Liver (tissue), 3 donors: ENCODE measurements around the gene KLLN.

Experiments
- ATF3 ChIP-seq: IDR thresholded peaks from 2 replicates; pipeline ENCODE4 v1.6.1; 2016; ENCODE audit warnings: antibody characterized with exemption
- CTCF ChIP-seq: fragments of 150-350 bp; IDR thresholded peaks from 2 replicates; pipeline ENCODE4 v1.5.1; 2017; ENCODE audit warnings: improper control_type of control experiment, low read depth, low read length; ENCODE audit not compliant: missing input control
- GABPA ChIP-seq, 2 donors: IDR thresholded peaks in 1 of 2; conservative IDR thresholded peaks in 1 of 2; 2 replicates each; pipeline ENCODE4 v1.6.1; 2016; ENCODE audit warnings: antibody characterized with exemption in 2 of 2, mild to moderate bottlenecking in 1 of 2, moderate library complexity in 1 of 2
- HNF4A ChIP-seq, 2 donors: conservative IDR thresholded peaks; 2 replicates each; pipeline ENCODE4 v1.6.1; 2016; ENCODE audit warnings: antibody characterized with exemption in 2 of 2, mild to moderate bottlenecking in 2 of 2
- HNF4G ChIP-seq: IDR thresholded peaks from 2 replicates; pipeline ENCODE4 v1.6.1; 2016; ENCODE audit warnings: antibody characterized with exemption
- JUND ChIP-seq, 2 donors: IDR thresholded peaks; 2 replicates each; pipeline ENCODE4 v1.6.1; 2016; ENCODE audit warnings: antibody characterized with exemption in 2 of 2
- MAX ChIP-seq: IDR thresholded peaks from 2 replicates; pipeline ENCODE4 v1.6.1; 2016; ENCODE audit warnings: antibody characterized with exemption
- REST ChIP-seq: IDR thresholded peaks from 2 replicates; pipeline ENCODE4 v1.6.1; 2016; ENCODE audit warnings: antibody characterized with exemption, mild to moderate bottlenecking
- RXRA ChIP-seq, 2 donors: IDR thresholded peaks; 2 replicates each; pipeline ENCODE4 v1.6.1; 2017 to 2018; ENCODE audit warnings: antibody characterized with exemption in 2 of 2, mild to moderate bottlenecking in 1 of 2
- SP1 ChIP-seq: IDR thresholded peaks from 2 replicates; pipeline ENCODE4 v1.6.1; 2018; ENCODE audit warnings: antibody characterized with exemption, mild to moderate bottlenecking
- TAF1 ChIP-seq: conservative IDR thresholded peaks from 2 replicates; pipeline ENCODE4 v1.6.1; 2016; ENCODE audit warnings: antibody characterized with exemption, mild to moderate bottlenecking
- YY1 ChIP-seq: IDR thresholded peaks from 2 replicates; pipeline ENCODE4 v1.6.1; 2016; ENCODE audit warnings: antibody characterized with exemption, mild to moderate bottlenecking
- ZBTB33 ChIP-seq: IDR thresholded peaks from 2 replicates; pipeline ENCODE4 v1.6.1; 2016; ENCODE audit warnings: antibody characterized with exemption
- donor health status: healthy.
- donor health status: healthy.

GRCh38 chr10:87829986-87830729, 33.2 kb downstream of the KLLN start:
- TF ChIP-seq YY1 (no peak), CTCF (no peak), SP1 (no peak), TAF1 (no peak), REST (no peak), GABPA (IDR thresholded peaks at IDR 0.05 in 1 of 2, conservative IDR thresholded peaks at IDR 0.05 in 1 of 2) (no peak), HNF4G (no peak), ZBTB33 (no peak), RXRA (IDR thresholded peaks at IDR 0.05) (no peak), MAX (no peak), JUND (IDR thresholded peaks at IDR 0.05) (no peak), HNF4A (conservative IDR thresholded peaks at IDR 0.05) (no peak), ATF3 (no peak)
